Activated naive CD8-positive, alpha-beta T cell (primary cell): Measurements from ENCODE around the gene SHC2.
A peak's percentile ranks its signal among the peaks of the same experiment; 100 is the strongest.
"Not testable (repeated sequence)": the region's sequence is repeated elsewhere in the genome, so short reads cannot be mapped to it uniquely, and the experiment has no call there.

Experiments
- H3K27ac Mint-ChIP-seq: one replicate; pipeline ENCODE4 v1.8.0; 2021; ENCODE audit warnings: mixed read lengths
- H3K27me3 Mint-ChIP-seq: one replicate; pipeline ENCODE4 v1.8.0; 2021; ENCODE audit warnings: mixed read lengths
- H3K36me3 Mint-ChIP-seq: one replicate; pipeline ENCODE4 v1.8.0; 2021; ENCODE audit warnings: mixed read lengths
- H3K4me1 Mint-ChIP-seq: one replicate; pipeline ENCODE4 v1.8.0; 2021; ENCODE audit warnings: low read depth, mixed read lengths
- H3K4me3 Mint-ChIP-seq: one replicate; pipeline ENCODE4 v1.8.0; 2021; ENCODE audit warnings: mild to moderate bottlenecking, mixed read lengths
- H3K9me3 Mint-ChIP-seq: one replicate; pipeline ENCODE4 v1.8.0; 2021; ENCODE audit warnings: low read depth, mixed read lengths

Gene SHC2

DNA sequence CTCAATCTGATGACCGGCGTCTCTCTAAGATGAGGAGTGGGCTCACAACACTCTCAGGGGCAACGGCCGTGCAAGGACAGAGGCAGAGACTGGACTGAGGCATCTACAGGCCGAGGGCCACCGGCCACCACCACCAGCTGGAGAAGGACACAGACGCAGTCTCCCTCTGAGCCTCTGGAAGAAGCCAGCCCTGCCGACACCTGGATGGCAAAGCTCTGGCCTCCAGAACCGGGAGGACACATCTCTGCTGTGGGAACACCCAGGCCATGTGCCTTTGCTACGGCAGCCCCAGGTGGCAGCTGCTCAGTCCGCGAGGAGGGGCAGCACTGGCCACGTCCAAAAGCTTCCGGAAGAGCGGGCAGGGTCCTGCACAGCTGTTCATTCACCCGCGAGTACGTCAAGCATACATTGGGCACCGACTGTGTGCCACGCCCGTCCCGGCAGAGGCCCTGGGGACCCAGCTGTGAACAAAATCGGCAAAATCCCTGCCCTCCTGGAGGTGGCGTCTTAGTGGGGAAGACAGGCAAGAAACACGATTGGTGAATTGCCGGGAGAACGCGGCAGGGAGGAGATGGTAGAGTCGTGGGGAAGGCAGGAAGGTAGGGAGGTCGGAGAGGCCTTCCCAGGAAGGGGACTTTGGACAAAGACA lies 69.0 kb downstream of the SHC2 start:
- no peaks in the 10 kb centered on the region for H3K9me3 Mint-ChIP-seq
- no peak overlapping the region for H3K27ac Mint-ChIP-seq
- peaks cover 4% of the 10 kb centered on the region for H3K27me3 Mint-ChIP-seq
- no peaks in the 10 kb centered on the region for H3K36me3 Mint-ChIP-seq
- H3K4me3 Mint-ChIP-seq, result no peak overlapping the region
- H3K4me1 Mint-ChIP-seq, result no peaks in the 10 kb centered on the region

DNA sequence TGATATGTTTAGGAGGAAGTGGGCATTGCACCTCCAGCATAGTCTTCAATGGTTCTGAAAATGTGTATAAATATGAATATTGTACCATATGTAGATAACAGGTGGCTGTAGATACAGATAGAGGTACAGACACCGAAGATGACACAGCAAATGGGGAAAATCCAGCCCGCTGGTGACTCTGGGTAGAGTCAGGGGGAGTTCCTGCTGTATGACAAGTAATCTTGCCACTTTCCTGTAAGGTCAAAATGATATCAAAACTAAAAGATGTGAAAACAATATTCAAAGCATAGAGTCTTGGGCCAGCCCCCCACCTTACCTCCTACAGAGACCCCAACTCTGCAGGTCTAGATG lies 69.7 kb downstream of the SHC2 start:
- Mint-ChIP-seq H3K27me3 (peaks cover 7% of the 10 kb centered on the region), H3K36me3 (no peaks in the 10 kb centered on the region), H3K27ac (no peak overlapping the region), H3K9me3 (no peaks in the 10 kb centered on the region), H3K4me1 (peaks cover 2% of the 10 kb centered on the region), H3K4me3 (no peak overlapping the region)

DNA sequence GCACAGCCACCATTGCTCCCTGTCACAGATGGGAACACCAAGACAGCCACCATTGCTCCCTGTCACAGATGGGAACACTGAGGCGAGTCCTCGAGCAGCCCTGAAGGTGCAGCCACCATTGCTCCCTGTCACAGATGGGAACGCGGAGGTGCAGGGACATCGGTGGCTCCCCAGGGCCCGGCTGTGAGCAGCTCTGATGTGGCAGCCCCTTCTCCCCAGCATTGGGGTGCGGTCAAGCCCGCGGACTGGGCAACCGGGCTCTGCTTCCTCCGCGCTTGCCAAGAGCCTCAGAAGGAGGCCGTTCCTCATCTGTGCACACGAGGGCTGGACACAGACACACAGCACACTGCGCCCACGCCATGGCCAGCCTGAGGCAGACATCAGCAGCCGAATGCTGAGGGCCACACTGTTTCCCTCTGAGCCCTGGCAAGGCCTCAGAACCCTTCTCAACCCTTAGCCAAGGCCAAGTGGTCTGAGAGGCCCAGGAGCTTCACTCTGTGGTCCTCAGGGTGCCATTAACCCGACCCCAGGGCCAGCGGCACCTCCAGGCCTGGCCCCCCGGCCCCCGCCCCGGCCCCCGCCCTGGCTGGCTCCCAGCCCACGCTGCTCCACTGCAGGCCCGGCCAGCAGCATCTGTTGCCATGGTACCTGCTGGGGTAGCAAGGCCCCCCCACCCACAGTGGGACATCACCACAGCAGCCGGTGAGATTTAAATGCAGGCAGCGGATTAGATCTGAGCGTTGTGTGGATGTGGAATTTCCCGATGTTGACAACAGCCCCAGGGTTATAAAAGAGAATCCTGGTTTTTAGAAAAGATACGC lies 70.2 kb downstream of the SHC2 start:
- Mint-ChIP-seq H3K4me3 (no peak overlapping the region), H3K36me3 (no peaks in the 10 kb centered on the region), H3K9me3 (no peaks in the 10 kb centered on the region), H3K27me3 (peaks cover 11% of the 10 kb centered on the region), H3K27ac (no peak overlapping the region), H3K4me1 (peaks cover 2% of the 10 kb centered on the region)

DNA sequence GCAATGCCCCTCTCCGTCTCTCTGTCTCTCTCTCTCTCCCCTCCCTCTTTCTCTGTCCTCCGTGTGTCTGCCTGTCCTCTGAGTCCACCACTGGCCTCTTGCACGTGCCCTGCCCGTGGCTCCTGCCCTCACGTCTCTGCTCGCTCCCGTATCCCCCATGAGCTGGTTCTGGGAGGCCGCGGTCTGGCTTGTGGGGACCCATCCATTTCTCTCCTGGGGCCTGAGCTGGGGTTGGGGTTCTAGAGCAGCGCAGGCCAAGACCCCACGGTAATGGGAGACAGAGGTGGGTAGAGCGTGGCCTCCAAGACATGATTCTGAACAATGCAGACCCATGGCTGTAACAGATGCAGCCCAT lies 70.9 kb downstream of the SHC2 start:
- peaks cover 15% of the 10 kb centered on the region for H3K27me3 Mint-ChIP-seq
- H3K4me3 Mint-ChIP-seq, result no peak overlapping the region
- no peak overlapping the region for H3K27ac Mint-ChIP-seq
- H3K36me3 Mint-ChIP-seq, result no peaks in the 10 kb centered on the region
- H3K9me3 Mint-ChIP-seq, result no peaks in the 10 kb centered on the region
- H3K4me1 Mint-ChIP-seq, result peaks cover 2% of the 10 kb centered on the region

DNA sequence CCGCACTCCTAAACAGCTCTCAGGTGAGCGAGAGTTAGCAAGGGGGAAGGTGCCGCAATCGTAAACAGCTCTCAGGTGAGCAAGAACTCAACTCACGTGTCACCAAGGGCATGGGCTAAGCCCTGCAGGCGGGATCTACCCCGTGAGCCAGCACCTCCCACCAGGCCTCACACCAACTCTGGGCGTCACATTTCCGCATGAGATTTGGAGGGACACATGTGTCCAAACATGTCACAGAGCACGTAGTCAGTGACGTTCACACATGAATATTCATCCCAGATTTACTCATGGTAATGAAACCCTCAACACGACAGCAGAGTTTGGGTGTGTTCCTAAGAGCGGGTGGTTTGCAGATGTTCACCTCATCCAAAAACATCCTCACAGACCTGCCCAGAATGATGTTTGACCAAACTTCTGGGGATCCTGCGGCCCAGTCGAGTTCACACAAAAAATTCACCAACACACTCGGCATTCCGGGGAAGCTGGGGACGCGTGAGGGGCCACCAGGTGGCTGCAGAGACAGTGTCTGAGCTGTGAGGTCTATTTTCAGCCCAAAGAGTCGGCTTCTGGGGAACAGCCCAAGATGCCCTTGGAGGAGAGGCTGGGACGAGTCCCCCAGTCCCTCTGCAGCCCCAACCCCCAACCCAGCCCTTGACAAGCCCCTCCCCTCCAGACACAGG lies 71.4 kb downstream of the SHC2 start:
- Mint-ChIP-seq H3K9me3 (no peaks in the 10 kb centered on the region), H3K27ac (no peak overlapping the region), H3K4me3 (no peak overlapping the region), H3K4me1 (peaks cover 5% of the 10 kb centered on the region), H3K36me3 (no peaks in the 10 kb centered on the region), H3K27me3 (peaks cover 17% of the 10 kb centered on the region)

DNA sequence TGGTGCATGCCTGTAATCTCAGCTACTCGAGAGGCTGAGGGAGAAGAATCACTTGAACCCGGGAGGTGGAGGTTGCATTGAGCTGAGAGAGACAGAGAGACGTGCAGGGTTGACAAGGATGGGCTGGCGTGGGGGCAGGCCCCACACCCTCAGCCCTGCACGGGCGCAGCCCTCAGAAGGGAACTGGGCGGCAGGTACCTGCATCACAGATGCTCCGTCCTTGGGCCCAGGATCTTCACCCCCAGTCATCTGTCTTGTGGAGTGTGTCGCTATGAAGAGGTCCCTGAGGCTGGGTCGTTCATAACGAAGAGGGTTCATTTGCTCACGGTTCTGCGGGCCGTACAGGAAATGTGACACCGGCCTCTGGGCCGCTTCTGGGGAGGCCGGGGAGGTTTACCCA lies 72.1 kb downstream of the SHC2 start:
- no peak overlapping the region for H3K4me3 Mint-ChIP-seq
- peaks cover 19% of the 10 kb centered on the region for H3K27me3 Mint-ChIP-seq
- H3K36me3 Mint-ChIP-seq, result no peaks in the 10 kb centered on the region
- no peaks in the 10 kb centered on the region for H3K9me3 Mint-ChIP-seq
- no peak overlapping the region for H3K27ac Mint-ChIP-seq
- peaks cover 10% of the 10 kb centered on the region for H3K4me1 Mint-ChIP-seq

DNA sequence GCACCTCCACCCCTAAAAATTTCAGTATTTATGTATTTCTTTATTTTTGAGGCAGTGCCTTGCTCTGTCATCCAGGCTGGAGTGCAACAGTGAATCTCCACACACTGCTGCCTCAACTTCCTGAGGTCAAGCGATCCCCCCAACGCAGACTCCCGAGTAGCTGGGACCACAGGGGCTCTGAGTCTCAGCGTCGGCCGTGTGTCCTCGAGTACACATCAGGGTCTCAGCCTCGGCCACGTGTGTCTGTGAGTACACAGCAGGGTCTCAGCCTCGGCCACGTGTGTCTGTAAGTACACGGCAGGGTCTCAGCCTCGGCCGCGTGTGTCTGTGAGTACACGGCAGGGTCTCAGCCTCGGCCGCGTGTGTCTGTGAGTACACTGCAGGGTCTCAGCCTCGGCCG lies 73.1 kb downstream of the SHC2 start:
- no peaks in the 10 kb centered on the region for H3K9me3 Mint-ChIP-seq
- no peak overlapping the region for H3K4me3 Mint-ChIP-seq
- peaks cover 22% of the 10 kb centered on the region for H3K27me3 Mint-ChIP-seq
- H3K4me1 Mint-ChIP-seq, result peaks cover 18% of the 10 kb centered on the region
- no peak overlapping the region for H3K27ac Mint-ChIP-seq
- H3K36me3 Mint-ChIP-seq, result no peaks in the 10 kb centered on the region

DNA sequence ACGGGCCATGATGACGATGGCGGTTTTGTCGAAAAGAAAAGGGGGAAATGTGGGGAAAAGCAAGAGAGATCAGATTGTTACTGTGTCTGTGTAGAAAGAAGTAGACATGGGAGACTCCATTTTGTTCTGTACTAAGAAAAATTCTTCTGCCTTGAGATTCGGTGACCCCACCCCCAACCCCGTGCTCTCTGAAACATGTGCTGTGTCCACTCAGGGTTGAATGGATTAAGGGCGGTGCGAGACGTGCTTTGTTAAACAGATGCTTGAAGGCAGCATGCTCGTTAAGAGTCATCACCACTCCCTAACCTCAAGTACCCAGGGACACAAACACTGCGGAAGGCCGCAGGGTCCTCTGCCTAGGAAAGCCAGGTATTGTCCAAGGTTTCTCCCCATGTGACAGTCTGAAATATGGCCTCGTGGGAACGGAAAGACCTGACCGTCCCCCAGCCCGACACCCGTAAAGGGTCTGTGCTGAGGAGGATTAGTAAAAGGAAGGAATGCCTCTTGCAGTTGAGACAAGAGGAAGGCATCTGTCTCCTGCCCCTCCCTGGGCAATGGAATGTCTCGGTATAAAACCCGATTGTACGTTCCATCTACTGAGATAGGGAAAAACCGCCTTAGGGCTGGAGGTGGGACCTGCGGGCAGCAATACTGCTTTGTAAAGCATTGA lies 74.1 kb downstream of the SHC2 start:
- not testable (repeated sequence) for H3K36me3 Mint-ChIP-seq, H3K9me3 Mint-ChIP-seq, H3K4me3 Mint-ChIP-seq, H3K27ac Mint-ChIP-seq
- Mint-ChIP-seq H3K27me3 (peaks cover 24% of the 10 kb centered on the region), H3K4me1 (peaks cover 22% of the 10 kb centered on the region)

DNA sequence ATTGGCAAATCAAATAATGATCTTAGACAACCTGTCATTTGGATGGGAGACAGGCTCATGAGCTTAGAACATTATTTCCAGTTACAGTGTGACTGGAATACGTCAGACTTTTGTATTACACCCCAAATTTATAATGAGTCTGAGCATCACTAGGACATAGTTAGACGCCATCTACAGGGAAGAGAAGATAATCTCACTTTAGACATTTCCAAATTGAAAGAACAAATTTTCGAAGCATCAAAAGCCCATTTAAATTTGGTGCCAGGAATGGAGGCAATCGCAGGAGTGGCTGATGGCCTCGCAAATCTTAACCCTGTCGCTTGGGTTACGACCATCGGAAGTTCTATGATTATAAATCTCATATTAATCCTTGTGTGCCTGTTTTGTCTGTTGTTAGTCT lies 74.6 kb downstream of the SHC2 start:
- H3K4me3 Mint-ChIP-seq, H3K36me3 Mint-ChIP-seq, H3K9me3 Mint-ChIP-seq, H3K27ac Mint-ChIP-seq: not testable (repeated sequence)
- Mint-ChIP-seq H3K4me1 (peaks cover 22% of the 10 kb centered on the region), H3K27me3 (peaks cover 24% of the 10 kb centered on the region)

DNA sequence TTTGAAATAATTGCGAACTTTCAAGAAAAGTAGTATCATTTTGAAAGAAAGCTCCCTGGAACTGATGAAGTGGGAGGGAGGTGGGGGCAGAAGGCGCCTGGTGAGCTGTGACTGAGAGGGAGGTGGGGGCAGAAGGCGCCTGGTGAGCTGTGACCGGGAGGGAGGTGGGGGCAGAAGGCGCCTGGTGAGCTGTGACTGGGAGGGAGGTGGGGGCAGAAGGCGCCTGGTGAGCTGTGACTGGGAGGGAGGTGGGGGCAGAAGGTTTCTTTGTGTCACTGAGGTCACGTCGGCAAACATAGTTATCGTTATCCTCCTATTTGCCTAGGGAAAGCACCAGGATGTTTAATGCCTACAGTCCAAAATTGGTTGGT lies 76.0 kb downstream of the SHC2 start:
- Mint-ChIP-seq H3K27ac (no peak overlapping the region), H3K4me1 (peaks cover 22% of the 10 kb centered on the region), H3K27me3 (peaks cover 24% of the 10 kb centered on the region), H3K9me3 (no peaks in the 10 kb centered on the region), H3K4me3 (no peak overlapping the region), H3K36me3 (no peaks in the 10 kb centered on the region)

DNA sequence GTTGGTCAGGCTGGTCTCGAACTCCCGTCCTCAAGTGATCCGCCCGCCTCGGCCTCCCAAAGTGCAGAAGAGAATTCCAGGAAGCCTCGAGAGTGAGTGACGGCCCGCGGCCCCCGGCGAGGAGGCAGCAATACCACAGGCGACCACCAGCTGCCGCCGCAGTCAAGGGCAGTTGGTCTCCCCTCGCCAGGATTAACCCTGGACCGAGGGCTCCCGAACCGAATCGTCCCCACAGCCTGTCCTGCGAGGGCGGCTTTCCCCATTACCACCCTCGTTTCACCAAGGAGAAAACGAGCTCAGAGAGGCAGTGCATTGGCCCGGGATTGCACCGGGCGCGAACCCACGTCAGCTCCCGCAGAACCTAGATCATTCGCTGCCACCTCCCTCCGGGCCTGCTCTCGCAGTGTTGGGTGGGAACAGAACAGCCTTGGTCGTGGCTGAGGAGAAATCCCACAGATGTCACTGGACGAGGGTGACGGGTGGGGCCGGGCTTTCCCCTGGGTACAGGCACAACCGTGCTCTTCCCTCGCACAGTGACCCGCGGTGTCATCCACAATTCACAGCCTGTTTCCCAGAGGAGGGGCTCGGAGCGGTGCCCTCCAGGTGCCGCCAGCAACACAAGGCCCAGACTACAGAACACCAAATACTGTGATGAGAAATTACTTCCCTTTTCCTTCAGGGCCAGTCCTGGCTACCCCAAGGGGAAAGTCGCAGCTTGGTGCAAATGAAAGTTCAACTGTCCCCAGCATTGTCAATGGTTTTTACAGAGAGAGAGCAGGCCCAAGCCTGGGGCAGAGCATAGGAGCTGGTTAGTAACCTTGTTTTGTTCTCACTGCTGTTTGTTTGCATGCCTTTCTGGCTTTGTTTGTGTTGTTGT lies 76.7 kb downstream of the SHC2 start:
- Mint-ChIP-seq H3K9me3 (no peaks in the 10 kb centered on the region), H3K4me3 (no peak overlapping the region), H3K36me3 (no peaks in the 10 kb centered on the region), H3K27me3 (peaks cover 24% of the 10 kb centered on the region), H3K4me1 (peaks cover 22% of the 10 kb centered on the region), H3K27ac (no peak overlapping the region)

DNA sequence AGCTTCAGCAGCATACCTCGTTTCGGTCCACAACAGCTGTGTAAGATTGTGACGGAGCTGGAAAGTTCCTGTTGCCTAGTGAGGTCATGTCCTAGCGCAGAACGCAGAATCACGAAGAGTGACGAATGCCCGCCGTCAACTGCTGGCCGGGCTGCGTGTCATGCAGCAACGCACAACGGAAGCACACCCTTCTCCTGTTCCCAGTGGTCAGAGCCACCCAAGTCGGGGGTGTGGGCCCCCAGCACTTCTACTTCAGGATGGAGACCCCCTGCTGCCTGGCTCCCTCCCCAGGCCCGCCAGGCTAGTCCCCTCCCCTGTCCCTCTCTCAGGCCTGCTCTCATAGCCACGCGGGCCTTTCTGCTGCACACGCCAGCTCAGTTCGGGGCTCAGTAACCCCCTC lies 77.8 kb downstream of the SHC2 start:
- Mint-ChIP-seq H3K9me3 (no peaks in the 10 kb centered on the region), H3K36me3 (no peaks in the 10 kb centered on the region), H3K27ac (peak overlapping the region; percentile 64), H3K4me3 (peak overlapping the region; percentile 46), H3K4me1 (peaks cover 22% of the 10 kb centered on the region), H3K27me3 (peaks cover 23% of the 10 kb centered on the region)

DNA sequence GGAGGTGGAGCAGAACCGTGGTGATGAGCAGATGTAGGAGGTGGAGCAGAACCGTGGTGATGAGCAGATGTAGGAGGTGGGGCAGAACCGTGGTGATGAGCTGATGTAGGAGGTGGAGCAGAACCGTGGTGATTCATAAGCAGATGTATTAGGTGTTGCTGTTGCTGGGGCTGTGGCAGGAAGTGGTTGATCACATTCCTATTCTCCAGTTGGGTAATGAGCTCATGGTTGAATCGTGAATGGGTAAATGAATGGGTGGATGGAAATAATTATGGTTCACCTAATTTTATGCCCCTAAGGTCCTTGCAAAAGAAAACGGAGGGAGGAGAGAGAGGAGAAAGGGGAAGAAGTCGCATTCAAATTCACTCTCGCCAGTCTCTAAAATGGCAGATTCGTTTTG lies 78.3 kb downstream of the SHC2 start:
- H3K36me3 Mint-ChIP-seq, H3K9me3 Mint-ChIP-seq: not testable (repeated sequence)
- Mint-ChIP-seq H3K4me3 (peak overlapping the region; percentile 46), H3K4me1 (peaks cover 25% of the 10 kb centered on the region), H3K27ac (peak overlapping the region; percentile 64), H3K27me3 (peaks cover 25% of the 10 kb centered on the region)

DNA sequence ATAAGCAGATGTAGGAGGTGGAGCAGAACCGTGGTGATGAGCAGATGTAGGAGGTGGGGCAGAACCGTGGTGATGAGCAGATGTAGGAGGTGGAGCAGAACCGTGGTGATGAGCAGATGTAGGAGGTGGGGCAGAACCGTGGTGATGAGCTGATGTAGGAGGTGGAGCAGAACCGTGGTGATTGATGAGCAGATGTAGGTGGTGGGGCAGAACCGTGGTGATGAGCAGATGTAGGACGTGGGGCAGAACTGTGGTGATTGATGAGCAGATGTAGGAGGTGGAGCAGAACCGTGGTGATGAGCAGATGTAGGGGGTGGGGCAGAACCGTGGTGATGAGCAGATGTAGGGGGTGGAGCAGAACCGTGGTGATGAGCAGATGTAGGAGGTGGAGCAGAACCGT lies 78.9 kb downstream of the SHC2 start:
- not testable (repeated sequence) for H3K4me3 Mint-ChIP-seq, H3K27ac Mint-ChIP-seq, H3K36me3 Mint-ChIP-seq, H3K9me3 Mint-ChIP-seq
- peaks cover 23% of the 10 kb centered on the region for H3K27me3 Mint-ChIP-seq
- H3K4me1 Mint-ChIP-seq, result peaks cover 25% of the 10 kb centered on the region
